NCI-H82 treated with DMSO at 0.1 percent for 48 hours (cell line): Measurements from ENCODE around the gene CDH4.

ENCODE experiments used
- DNase-seq: peaks from one replicate; lab custom pipeline; 2025; ENCODE audit not compliant: unreplicated experiment; lab: John Stamatoyannopoulos, UW

CDH4 gene

GRCh38 chr20:61861054-61861841 is 609.2 kb downstream of the CDH4 start:
- DNase-seq = no peak

- DNase-seq = no peak
Observed at GRCh38 chr20:61861858-61862257, 609.8 kb downstream of the CDH4 start.

- no peak for DNase-seq
Observed at GRCh38 chr20:61862881-61863280, 610.8 kb downstream of the CDH4 start.

GRCh38 chr20:61864481-61864880 is 612.4 kb downstream of the CDH4 start:
- DNase-seq = no peak

- no peak for DNase-seq
Observed at GRCh38 chr20:61865353-61865752, 613.3 kb downstream of the CDH4 start.

GRCh38 chr20:61866165-61866564 is 614.1 kb downstream of the CDH4 start:
- DNase-seq = no peak

- no peak for DNase-seq
Observed at GRCh38 chr20:61868006-61868405, 615.9 kb downstream of the CDH4 start.

- DNase-seq = no peak
Observed at GRCh38 chr20:61868466-61869090, 616.5 kb downstream of the CDH4 start.

GRCh38 chr20:61869750-61870507 is 617.9 kb downstream of the CDH4 start:
- DNase-seq = no peak

GRCh38 chr20:61871160-61871559 is 619.1 kb downstream of the CDH4 start:
- DNase-seq = no peak

GRCh38 chr20:61871913-61872312 is 619.9 kb downstream of the CDH4 start:
- DNase-seq = no peak

- no peak for DNase-seq
Observed at GRCh38 chr20:61872371-61872900, 620.4 kb downstream of the CDH4 start.

GRCh38 chr20:61873651-61874420 is 621.8 kb downstream of the CDH4 start:
- no peak for DNase-seq

GRCh38 chr20:61874421-61875068 is 622.5 kb downstream of the CDH4 start:
- no peak for DNase-seq

- no peak for DNase-seq
Observed at GRCh38 chr20:61875221-61875885, 623.3 kb downstream of the CDH4 start.

- no peak for DNase-seq
Observed at GRCh38 chr20:61875996-61876395, 623.9 kb downstream of the CDH4 start.

- DNase-seq = no peak
Observed at GRCh38 chr20:61876952-61877728, 625.1 kb downstream of the CDH4 start.

GRCh38 chr20:61877776-61878477 is 625.9 kb downstream of the CDH4 start:
- no peak for DNase-seq
